NCI-H524 (cell line): ENCODE results near the gene ATP13A1.
A peak's percentile ranks its signal among the peaks of the same experiment; 100 is the strongest.

Source experiments
- DNase-seq, 2 experiments: peaks; one replicate each; lab custom pipeline; 2025; lab: John Stamatoyannopoulos, UW

The ATP13A1 gene

GRCh38 chr19:19643158-19644053, 20.1 kb downstream of the ATP13A1 start, which contains the start of gene GMIP:
Gene GMIP (minus strand): TSS chr19:19643657. CDS start chr19:19643529, 128 bp downstream.
- DNase-seq, result peak; percentile 47 to 71

GRCh38 chr19:19642506-19643157, 20.8 kb downstream of the ATP13A1 start:
- peak; percentile 23 to 64 for DNase-seq

- no peak for DNase-seq
These were observed 25.8 kb downstream of the ATP13A1 start for GRCh38 chr19:19637523-19638251.

GRCh38 chr19:19637186-19637522, 26.3 kb downstream of the ATP13A1 start:
- no peak for DNase-seq

GRCh38 chr19:19636573-19637185, 26.8 kb downstream of the ATP13A1 start:
- no peak for DNase-seq

- DNase-seq, result no peak
These were observed 28.2 kb downstream of the ATP13A1 start for GRCh38 chr19:19635313-19635702.

- DNase-seq, result no peak
These were observed 28.8 kb downstream of the ATP13A1 start for GRCh38 chr19:19634516-19635312.

GRCh38 chr19:19633711-19634515, 29.6 kb downstream of the ATP13A1 start:
- no peak for DNase-seq

GRCh38 chr19:19632661-19633060, 30.8 kb downstream of the ATP13A1 start:
- no peak for DNase-seq

- DNase-seq, result no peak
These were observed 32.1 kb downstream of the ATP13A1 start for GRCh38 chr19:19631346-19631745.

GRCh38 chr19:19630426-19630825, 33.0 kb downstream of the ATP13A1 start:
- no peak for DNase-seq

- no peak for DNase-seq
These were observed 33.4 kb downstream of the ATP13A1 start for GRCh38 chr19:19630062-19630414.

GRCh38 chr19:19628501-19629134, 34.9 kb downstream of the ATP13A1 start:
- DNase-seq, result peak in 1 of 2 experiments; percentile 40

GRCh38 chr19:19627621-19628500, 35.6 kb downstream of the ATP13A1 start, which contains the start of gene LPAR2:
Gene LPAR2 (minus strand): TSS chr19:19628220. CDS start chr19:19627275, 945 bp downstream.
- peak in 1 of 2 experiments; percentile 23 for DNase-seq

- DNase-seq, result no peak
These were observed 36.7 kb downstream of the ATP13A1 start for GRCh38 chr19:19626516-19627472.

GRCh38 chr19:19624032-19624570, 39.4 kb downstream of the ATP13A1 start:
- DNase-seq, result no peak

- DNase-seq, result no peak
These were observed 40.1 kb downstream of the ATP13A1 start for GRCh38 chr19:19623383-19623782.
